IMR-90 (cell line): Measurements from ENCODE around the gene PES1.

Source experiments
- CTCF ChIP-seq: conservative IDR thresholded peaks from 2 replicates; pipeline ENCODE4 v1.5.1; 2012; ENCODE audit warnings: mild to moderate bottlenecking, low read depth, low read length, improper control_type of control experiment
- POLR2A ChIP-seq: IDR thresholded peaks from 2 replicates; pipeline ENCODE4 v1.6.1; 2012; ENCODE audit warnings: mild to moderate bottlenecking, low read depth, low read length
- RFX5 ChIP-seq: IDR thresholded peaks from 2 replicates; pipeline ENCODE4 v1.8.0; 2012; ENCODE audit warnings: low read depth, mild to moderate bottlenecking, low read length, moderate library complexity
- USF2 ChIP-seq: fragments of 150-350 bp; IDR thresholded peaks from 2 replicates; pipeline ENCODE4 v1.6.1; 2017; ENCODE audit warnings: mild to moderate bottlenecking, antibody characterized with exemption, low read length, low read depth

GRCh38 chr22:30555282-30556210 is 36.2 kb downstream of the PES1 start:
- TF ChIP-seq CTCF (no peak), USF2 (no peak), POLR2A (no peak), RFX5 (no peak)
